Esophagus muscularis mucosa (tissue), 4 donors: ENCODE data around the gene THUMPD2. TPM values are rescaled to one million over a fixed set of nuclear protein-coding genes. Genes with fewer than 3 reads are reported as not detected.

Experiments used
- DNase-seq: peaks from one replicate; pipeline ENCODE4 v3.0.0-alpha.2; 2017; ENCODE audit errors: extremely low spot score
- H3K27ac ChIP-seq, 4 donors: fragments of 200-600 bp; sonication (generic); replicated peaks in 1 of 4; 1 replicate in 3 of 4; 2 replicates in 1 of 4; pipeline ENCODE4 v1.5.1; 2016 to 2019; ENCODE audit warnings: mild to moderate bottlenecking in 1 of 4
- H3K27me3 ChIP-seq, 4 donors: fragments of 200-600 bp; sonication (generic); one replicate each; pipeline versions ENCODE4 v1.5.1 to v1.6.0; 2016 to 2019
- H3K36me3 ChIP-seq, 4 donors: fragments of 200-600 bp; sonication (generic); one replicate each; pipeline ENCODE4 v1.5.1; 2016 to 2019
- H3K4me1 ChIP-seq, 4 donors: fragments of 200-600 bp; sonication (generic); one replicate each; pipeline ENCODE4 v1.5.1; 2016 to 2019
- H3K4me3 ChIP-seq, 4 donors: fragments of 200-600 bp; sonication (generic); 1 replicate in 2 of 4; 2 replicates in 2 of 4; pipeline ENCODE4 v1.5.1; 2016 to 2019; ENCODE audit warnings: mild to moderate bottlenecking in 4 of 4, moderate library complexity in 1 of 4
- H3K9me3 ChIP-seq, 4 donors: fragments of 200-600 bp; sonication (generic); 1 replicate in 3 of 4; 2 replicates in 1 of 4; pipeline ENCODE4 v1.5.1; 2016 to 2019
- CTCF ChIP-seq, 3 experiments: fragments of 200-600 bp in 2 of 3; fragments of 450-650 bp in 1 of 3; sonication (generic) in 2 of 3; IDR thresholded peaks; one replicate each; pipeline ENCODE4 v1.5.1; 2017 to 2019; ENCODE audit warnings: antibody characterized with exemption in 3 of 3, mild to moderate bottlenecking in 2 of 3, moderate library complexity in 1 of 3
- EP300 ChIP-seq: sonication (generic); formaldehyde crosslinking; IDR thresholded peaks from one replicate; pipeline ENCODE4 v1.6.1; 2017; ENCODE audit warnings: antibody characterized with exemption
- POLR2A ChIP-seq: fragments of 450-650 bp; IDR thresholded peaks from one replicate; pipeline ENCODE4 v1.6.1; 2017; ENCODE audit warnings: antibody characterized with exemption, moderate library complexity, mild to moderate bottlenecking, low read depth
- POLR2AphosphoS5 ChIP-seq, 2 donors: sonication (generic); formaldehyde crosslinking; IDR thresholded peaks; one replicate each; pipeline ENCODE4 v1.6.1; 2017; ENCODE audit warnings: antibody characterized with exemption in 2 of 2
- WGBS: methylation state at CpG from one replicate; pipeline ENCODE4 v1.1.5; 2018; 5-methylcytosine and 5-hydroxymethylcytosine counted together
- intact Hi-C: fragments of 100-400 bp; cut with DNase I; formaldehyde crosslinking; loops from one replicate; pipeline ENCODE4 v1.15.1; 2023
- total RNA-seq, 4 donors: library from RNA; depleted of rRNA; stranded (reverse); fragments of >200 nt; gene quantifications; one replicate each; pipeline versions ENCODE4 v1.1.0 to v1.2.1, GENCODE V29; 2016

Gene THUMPD2
- total RNA-seq, 4 donors from 2014 or later: 5.4 to 10.9 (median 9.7) TPM

GRCh38 chr2:39743269-39743776 lies 35.7 kb downstream of the THUMPD2 start:
- peaks cover 0 to 3% (median 0%) of the 10 kb centered on the region in 4 donors for H3K4me1 ChIP-seq
- peaks cover 0 to 64% (median 37%) of the 10 kb centered on the region in 4 donors for H3K36me3 ChIP-seq
- WGBS: 47% methylated on average over 1 of the region's 1 CpG
- no peak overlapping the region for H3K4me3 ChIP-seq
- no peaks in the 10 kb centered on the region for H3K27me3 ChIP-seq
- TF ChIP-seq CTCF (IDR thresholded peaks at IDR 0.05) (no peak), POLR2A (no peak), EP300 (no peak)
- DNase-seq: no peak
- no peak overlapping the region for H3K27ac ChIP-seq
- no peaks in the 10 kb centered on the region for H3K9me3 ChIP-seq
- intact Hi-C loops: no loop called here

GRCh38 chr2:39741871-39742270 lies 37.2 kb downstream of the THUMPD2 start:
- Histone ChIP-seq H3K4me1 (peaks cover 0 to 8% (median 2%) of the 10 kb centered on the region in 4 donors), H3K9me3 (no peaks in the 10 kb centered on the region), H3K27ac (no peak overlapping the region), H3K4me3 (no peak overlapping the region), H3K36me3 (peaks cover 0 to 68% (median 42%) of the 10 kb centered on the region in 4 donors), H3K27me3 (no peaks in the 10 kb centered on the region)
- TF ChIP-seq POLR2AphosphoS5 (IDR thresholded peaks at IDR 0.05) (no peak), POLR2A (no peak), EP300 (no peak), CTCF (IDR thresholded peaks at IDR 0.05) (no peak)
- intact Hi-C loops: no loop called here
- DNase-seq: no peak
- 97% methylated on average over 1 of the region's 1 CpG for whole genome bisulfite sequencing

DNA sequence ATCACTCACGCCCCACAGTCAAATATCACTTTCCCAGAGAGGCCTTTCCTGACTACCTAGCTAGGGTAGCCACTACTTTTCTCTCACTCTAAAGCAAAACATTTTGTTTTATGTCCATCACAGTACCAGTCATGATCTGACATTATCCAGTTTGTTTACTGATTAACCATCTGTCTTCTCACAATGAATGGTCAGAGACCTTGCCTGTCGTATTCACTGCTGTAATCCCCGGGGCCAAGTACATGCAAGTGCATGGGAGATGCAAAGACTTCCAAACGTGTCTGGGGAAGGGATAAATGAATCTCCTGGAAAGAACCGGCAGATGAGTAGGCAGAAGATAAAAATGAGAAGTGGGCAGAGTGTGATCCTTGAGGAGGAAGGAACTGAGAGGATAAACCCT lies 39.7 kb downstream of the THUMPD2 start:
- intact Hi-C loops: no loop called here
- Histone ChIP-seq H3K27me3 (no peaks in the 10 kb centered on the region), H3K4me1 (peaks cover 0 to 14% (median 6%) of the 10 kb centered on the region in 4 donors), H3K36me3 (peaks cover 0 to 82% (median 44%) of the 10 kb centered on the region in 4 donors), H3K4me3 (no peak overlapping the region), H3K27ac (no peak overlapping the region), H3K9me3 (no peaks in the 10 kb centered on the region)
- WGBS: 59% methylated on average over 5 of the region's 5 CpGs
- no peak for TF ChIP-seq EP300
- no peak for DNase-seq

- Histone ChIP-seq H3K27ac (no peak overlapping the region), H3K27me3 (no peaks in the 10 kb centered on the region), H3K9me3 (no peaks in the 10 kb centered on the region), H3K4me3 (no peak overlapping the region), H3K4me1 (peaks cover 0 to 14% (median 6%) of the 10 kb centered on the region in 4 donors), H3K36me3 (peaks cover 0 to 82% (median 44%) of the 10 kb centered on the region in 4 donors)
- intact Hi-C loops: no loop called here
- TF ChIP-seq POLR2A (no peak), CTCF (IDR thresholded peaks at IDR 0.05) (no peak), POLR2AphosphoS5 (IDR thresholded peaks at IDR 0.05) (no peak), EP300 (no peak)
- WGBS: 83% methylated on average over 2 of the region's 2 CpGs
- no peak for DNase-seq
These were observed 40.1 kb downstream of the THUMPD2 start for GRCh38 chr2:39738936-39739335.

- H3K27me3 ChIP-seq: no peaks in the 10 kb centered on the region
- H3K4me1 ChIP-seq: peaks cover 0 to 14% (median 6%) of the 10 kb centered on the region in 4 donors
- no peak overlapping the region for H3K4me3 ChIP-seq
- whole genome bisulfite sequencing: 58% methylated on average over 8 of the region's 8 CpGs
- TF ChIP-seq POLR2A (no peak), POLR2AphosphoS5 (IDR thresholded peaks at IDR 0.05) (no peak), EP300 (no peak), CTCF (IDR thresholded peaks at IDR 0.05) (no peak)
- intact Hi-C loops: no loop called here
- H3K36me3 ChIP-seq: peaks cover 0 to 75% (median 38%) of the 10 kb centered on the region in 4 donors
- H3K27ac ChIP-seq: no peak overlapping the region
- no peak for DNase-seq
- H3K9me3 ChIP-seq: no peaks in the 10 kb centered on the region
These were observed 41.4 kb downstream of the THUMPD2 start for GRCh38 chr2:39737661-39738060.
